CD4-positive, alpha-beta T cell treated with Interleukin-10 for 1 hour (primary cell): ENCODE results near the gene ZNF341.

ENCODE experiments used
- DNase-seq: peaks from one replicate; pipeline ENCODE4 v3.0.0-alpha.2; 2020

The ZNF341 gene

GRCh38 chr20:33803921-33804337, 72.1 kb downstream of the ZNF341 start:
- DNase-seq = no peak

DNA sequence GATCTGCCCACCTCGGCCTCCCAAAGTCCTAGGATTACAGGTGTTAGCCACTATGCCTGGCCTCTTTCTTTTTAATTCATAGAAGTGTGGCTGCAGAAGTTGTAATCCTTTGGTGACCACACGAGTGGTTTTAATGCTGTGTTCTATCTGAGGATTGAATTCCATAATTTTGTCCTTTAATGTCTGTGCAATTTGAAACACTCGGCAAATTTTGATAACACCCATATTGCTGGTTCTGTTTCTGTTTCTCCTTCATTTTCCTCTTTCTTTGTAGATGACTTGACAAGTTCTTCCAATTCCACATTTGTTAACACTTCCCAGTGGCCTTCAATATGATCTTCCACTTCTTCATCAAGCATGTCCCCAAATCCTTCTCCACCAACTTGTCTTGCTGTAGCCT, 76.6 kb downstream of the ZNF341 start:
- no peak for DNase-seq

GRCh38 chr20:33810259-33810658, 78.5 kb downstream of the ZNF341 start:
- no peak for DNase-seq

GRCh38 chr20:33810885-33811775, 79.3 kb downstream of the ZNF341 start, which contains the start of gene CHMP4B:
Gene CHMP4B, plus strand, starts transcription at chr20:33811348. Its CDS starts 121 bp downstream, at chr20:33811469.
- peak; percentile 98 for DNase-seq

DNA sequence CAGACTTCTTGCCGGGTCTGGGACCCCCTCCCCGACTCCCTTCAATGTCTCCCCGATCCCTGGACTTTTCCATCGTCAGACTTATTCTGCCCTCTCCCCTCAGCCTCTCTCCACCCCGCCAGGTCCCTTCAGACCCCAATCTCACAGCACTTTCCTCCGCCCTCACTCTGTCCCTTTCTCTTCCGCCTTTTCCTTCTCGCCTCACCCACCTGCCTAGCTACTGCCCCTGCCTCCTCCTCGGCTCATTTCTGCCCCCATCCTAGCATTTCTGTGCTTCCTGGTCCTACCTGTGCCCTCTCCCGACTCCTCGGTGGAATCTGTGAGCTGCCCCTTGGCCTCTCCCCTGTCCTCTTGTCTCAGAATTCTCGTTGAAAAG, 80.0 kb downstream of the ZNF341 start:
- peak; percentile 11 for DNase-seq

DNA sequence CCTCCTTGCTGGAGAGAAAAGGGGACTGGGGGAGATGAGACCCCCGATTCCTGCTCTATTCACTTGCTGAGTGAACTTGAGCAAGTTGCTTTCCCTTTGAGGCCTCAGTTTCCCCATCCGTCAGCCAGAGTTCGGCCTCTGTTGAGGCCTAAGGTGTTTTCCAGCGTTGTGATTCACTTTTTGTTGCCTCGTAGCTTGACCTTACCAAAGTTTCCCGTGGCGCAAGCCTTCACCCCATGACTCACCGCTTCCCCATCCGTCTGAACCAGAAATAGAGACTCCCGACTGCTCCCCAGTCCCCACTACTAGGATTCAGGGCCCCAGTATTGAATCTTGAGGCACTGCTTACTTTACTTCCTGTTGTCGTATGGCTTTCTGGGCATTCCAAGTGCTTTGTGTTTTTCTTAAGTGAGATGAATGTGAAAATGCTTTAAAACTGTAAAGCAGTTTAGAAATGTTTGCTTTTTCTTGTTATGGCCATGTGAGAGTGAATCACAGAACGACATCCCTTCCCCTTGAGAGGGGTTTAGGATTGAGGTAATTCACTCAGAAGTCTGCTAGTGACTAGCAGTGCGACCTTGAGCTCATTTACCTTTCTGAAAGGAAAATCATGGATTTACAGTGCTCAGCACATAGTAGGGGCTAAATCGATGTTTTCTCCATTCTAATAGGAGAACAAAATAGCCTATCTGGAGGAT, 80.5 kb downstream of the ZNF341 start:
- DNase-seq = peak; percentile 36

DNA sequence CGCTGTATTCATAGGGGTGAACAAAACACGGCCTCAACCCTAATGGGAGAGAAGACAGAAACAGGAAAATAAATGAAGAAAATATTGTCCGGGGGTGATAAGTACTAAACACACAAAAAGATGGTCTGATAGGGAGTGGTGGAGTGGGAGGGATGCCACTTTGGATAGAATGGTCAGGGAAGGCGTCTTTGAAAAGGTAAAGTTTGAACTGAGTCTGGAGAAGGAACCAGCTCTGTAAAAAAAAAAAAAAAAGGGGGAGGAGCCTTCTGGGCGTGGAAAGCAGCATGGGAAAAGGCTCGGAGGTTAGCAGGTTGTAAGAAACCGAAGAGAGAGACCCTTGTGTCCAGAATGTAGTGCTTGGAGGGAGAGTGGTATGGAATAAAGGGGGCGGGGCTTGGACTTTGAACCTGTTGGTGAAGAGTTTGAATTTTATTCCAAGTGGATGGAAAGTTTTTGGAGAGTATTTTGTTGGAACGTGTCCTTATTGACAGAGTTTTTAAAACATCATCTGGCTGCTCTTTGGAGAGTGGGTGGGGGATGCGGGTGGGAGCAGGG, 81.2 kb downstream of the ZNF341 start:
- DNase-seq = no peak

GRCh38 chr20:33814238-33814712, 82.5 kb downstream of the ZNF341 start:
- no peak for DNase-seq

DNA sequence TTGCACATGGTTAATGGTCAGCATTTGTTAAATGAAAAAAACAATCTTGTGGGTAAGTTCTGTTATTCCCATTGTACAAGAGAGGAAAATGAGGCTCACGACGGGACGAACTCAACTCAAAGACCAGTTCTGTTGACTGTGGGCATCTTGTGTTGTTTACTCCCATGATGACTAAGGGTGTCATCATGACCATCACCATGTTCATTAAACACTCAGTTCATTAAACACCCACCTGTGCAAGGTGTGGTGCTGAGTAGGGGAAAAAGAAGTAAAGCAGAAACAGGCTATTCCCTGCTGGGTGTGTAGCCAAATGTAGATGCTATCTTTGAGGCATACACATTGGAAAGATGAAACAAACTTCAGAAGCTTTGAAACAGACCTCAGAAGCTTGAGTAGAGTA, 83.9 kb downstream of the ZNF341 start:
- no peak for DNase-seq

GRCh38 chr20:33816191-33816590, 84.4 kb downstream of the ZNF341 start:
- no peak for DNase-seq

- DNase-seq = no peak
These were observed 85.6 kb downstream of the ZNF341 start for GRCh38 chr20:33817411-33817810.

GRCh38 chr20:33819456-33819855, 87.7 kb downstream of the ZNF341 start:
- DNase-seq = no peak

- DNase-seq = no peak
These were observed 88.6 kb downstream of the ZNF341 start for GRCh38 chr20:33820362-33820761.

GRCh38 chr20:33821270-33821836, 89.6 kb downstream of the ZNF341 start:
- no peak for DNase-seq

- DNase-seq = no peak
These were observed 90.6 kb downstream of the ZNF341 start for GRCh38 chr20:33822423-33822822.

GRCh38 chr20:33822991-33823390, 91.2 kb downstream of the ZNF341 start:
- no peak for DNase-seq

- DNase-seq = no peak
These were observed 93.1 kb downstream of the ZNF341 start for GRCh38 chr20:33824852-33825251.

DNA sequence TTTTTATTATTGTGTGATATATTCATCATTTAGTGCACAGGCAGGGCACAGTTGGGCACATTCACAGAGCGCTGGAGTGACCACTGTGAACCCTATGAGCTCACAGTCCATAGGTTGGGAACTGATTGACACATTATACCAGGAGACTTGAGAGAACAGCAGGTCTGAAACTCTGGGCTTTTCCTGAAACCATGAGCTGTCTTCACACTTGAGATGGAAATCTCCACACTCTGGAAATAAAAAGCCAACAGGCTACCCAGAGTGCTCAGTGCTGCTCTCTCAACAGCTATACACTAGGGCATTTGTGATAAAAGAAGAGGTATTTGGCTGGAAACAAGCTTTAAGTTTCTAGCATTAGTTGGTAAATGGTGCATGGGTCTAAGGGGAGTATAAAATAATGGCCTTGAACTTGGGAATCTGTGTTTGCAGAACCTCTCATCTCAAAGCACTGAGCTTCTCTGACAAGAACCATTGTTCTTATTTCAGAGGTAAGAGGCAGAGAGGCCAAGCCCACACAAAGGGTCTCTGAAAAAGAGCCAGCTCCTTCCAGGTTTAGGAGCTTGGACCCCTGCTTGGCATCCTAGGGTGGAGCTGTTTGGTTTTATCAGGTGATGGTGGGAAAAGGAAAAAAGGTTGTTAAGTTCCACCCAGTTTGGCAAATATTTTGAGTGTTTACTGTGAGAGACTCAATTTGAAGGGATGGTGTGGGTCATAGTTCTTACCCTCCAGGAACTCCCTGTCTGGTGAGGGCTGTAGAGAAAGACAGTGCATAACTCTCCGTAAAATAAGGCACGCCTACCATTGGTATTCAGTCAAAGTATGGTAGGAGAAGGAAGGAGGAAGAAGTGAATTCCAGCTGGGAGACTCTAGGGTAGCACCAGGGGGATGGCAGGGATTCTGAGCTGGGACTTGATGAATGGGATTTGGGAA, 93.8 kb downstream of the ZNF341 start:
- DNase-seq = no peak

DNA sequence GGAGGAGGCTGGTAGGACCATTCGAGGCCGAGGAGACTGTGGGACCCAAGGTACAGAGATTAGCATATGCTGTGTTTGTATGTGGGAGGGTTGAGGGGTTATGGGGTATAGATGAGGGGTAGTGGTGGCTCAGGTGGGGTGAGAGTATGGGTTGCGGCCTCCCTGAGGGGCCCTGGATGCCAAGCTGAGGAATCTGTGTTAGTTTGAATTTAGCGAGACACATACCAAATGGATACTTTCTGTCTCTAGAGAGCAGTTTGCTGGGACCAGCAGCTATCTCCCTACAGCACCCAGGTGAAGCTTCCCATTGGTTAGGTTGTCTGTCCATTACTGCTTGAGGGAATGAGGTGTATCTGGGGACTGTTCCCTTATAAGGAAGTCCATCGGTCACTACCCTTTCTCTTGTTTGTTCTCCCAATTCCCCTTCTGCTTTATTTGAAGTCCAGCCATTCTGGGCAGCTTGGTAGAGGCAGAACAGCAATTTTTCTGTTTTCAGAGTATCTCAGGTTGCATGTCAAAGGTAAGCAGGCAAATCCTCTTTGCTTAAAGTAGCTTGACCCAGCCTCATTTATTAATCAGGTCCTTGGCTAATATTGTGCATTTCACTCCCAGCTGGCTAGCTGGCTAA, 94.6 kb downstream of the ZNF341 start:
- DNase-seq = no peak

- DNase-seq = no peak
These were observed 95.3 kb downstream of the ZNF341 start for GRCh38 chr20:33827109-33827508.

DNA sequence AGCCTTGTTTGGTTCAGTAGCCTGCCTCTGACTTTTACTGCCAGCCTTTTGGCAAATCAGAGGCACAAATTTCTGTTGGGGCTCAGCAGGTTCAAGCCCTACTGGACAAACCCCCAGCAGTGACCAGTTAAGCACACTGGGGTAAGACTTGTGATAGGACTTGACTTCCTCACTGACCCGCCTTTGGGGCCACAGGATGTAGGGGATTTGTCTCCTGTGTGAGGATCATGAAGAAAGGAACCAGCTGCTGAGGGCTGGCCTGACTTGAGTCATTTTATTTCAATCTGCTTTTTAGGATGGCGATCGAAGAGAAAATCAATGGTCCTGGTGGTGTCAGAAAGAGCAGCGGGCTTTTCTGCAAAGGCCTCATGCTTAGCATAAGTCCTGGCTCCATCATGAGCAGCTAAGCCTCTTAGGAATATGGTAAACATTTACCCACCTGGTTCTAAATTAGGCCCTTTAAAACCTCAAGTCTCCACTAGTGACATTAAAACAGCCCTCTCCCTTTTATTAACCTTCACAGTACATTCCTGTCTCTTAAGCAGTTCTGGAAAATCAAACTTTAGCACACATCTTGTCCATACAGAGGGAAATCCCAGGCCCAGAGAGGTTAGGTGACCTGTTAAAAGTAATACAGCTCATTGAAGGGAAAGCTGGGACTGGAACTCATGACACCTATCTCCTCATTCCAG, 96.0 kb downstream of the ZNF341 start:
- DNase-seq = no peak
